Measurements from ENCODE around the gene KRT82.

- TF ChIP-seq CTCF (IDR thresholded peaks at IDR 0.05; ENCODE audit: low read length) (no peak), EZH2 (optimal IDR thresholded peaks at IDR 0.05; ENCODE audit: low read depth, low read length) (no peak)
These were observed 46.0 kb downstream of the KRT82 start for GRCh38 chr12:52360106-52360662.
